OCI-LY7 (cell line): ENCODE data around the gene ADCY7. TPM values are rescaled to one million over a fixed set of nuclear protein-coding genes. Genes with fewer than 3 reads are reported as not detected.

Experiments
- BruUV-seq: library from RNA; stranded (reverse); fragments of 400-500 nt; replicated peaks from 2 replicates; lab custom pipeline; 2021; lab: Mats Ljungman, UMichigan
- CTCF ChIA-PET: fragments of 300-600 bp; sonication (Branson Sonifier 250); formaldehyde crosslinking; loops from one replicate; lab custom pipeline; 2022; ENCODE audit warnings: antibody characterized with exemption; ENCODE audit not compliant: unreplicated experiment; lab: Charles Lee
- POLR2A ChIA-PET: fragments of 300-600 bp; sonication (Branson Sonifier 250); formaldehyde crosslinking; loops from one replicate; lab custom pipeline; 2022; ENCODE audit warnings: antibody characterized with exemption; lab: Charles Lee
- DNase-seq: peaks from one replicate; pipeline ENCODE4 v3.0.0-alpha.2; 2015; ENCODE audit warnings: low spot score
- H2AFZ ChIP-seq: fragments of 200-600 bp; sonication (generic), shearing (Covaris generic); 2 replicates; pipeline ENCODE4 v1.6.1; 2014; ENCODE audit warnings: mild to moderate bottlenecking, antibody characterized with exemption, low read length, moderate library complexity
- H3K27ac ChIP-seq: fragments of 200-600 bp; sonication (generic); 2 replicates; pipeline ENCODE4 v1.5.1; 2014; ENCODE audit warnings: mixed run types, low read depth, mild to moderate bottlenecking, moderate library complexity, low read length, inconsistent platforms; ENCODE audit not compliant: poor library complexity, severe bottlenecking
- H3K36me3 ChIP-seq: fragments of 200-600 bp; sonication (generic); 2 replicates; pipeline ENCODE4 v1.6.1; 2014; ENCODE audit warnings: mild to moderate bottlenecking, antibody characterized with exemption, low read length, moderate library complexity, mixed read lengths; ENCODE audit not compliant: insufficient read depth
- H3K4me1 ChIP-seq: fragments of 200-600 bp; sonication (generic); 2 replicates; pipeline ENCODE4 v1.5.1; 2014; ENCODE audit warnings: mild to moderate bottlenecking, low read length; ENCODE audit not compliant: insufficient read depth, poor library complexity, severe bottlenecking
- H3K4me2 ChIP-seq: fragments of 200-600 bp; sonication (generic); 2 replicates; pipeline ENCODE4 v1.6.1; 2014; ENCODE audit warnings: mild to moderate bottlenecking, low read length
- H3K4me3 ChIP-seq: fragments of 200-600 bp; sonication (generic); 2 replicates; pipeline ENCODE4 v1.5.1; 2014; ENCODE audit warnings: mild to moderate bottlenecking, low read depth, low read length; ENCODE audit not compliant: poor library complexity, severe bottlenecking
- H3K79me2 ChIP-seq: fragments of 200-600 bp; sonication (generic); 2 replicates; pipeline ENCODE4 v1.6.1; 2016; ENCODE audit warnings: low read depth, mild to moderate bottlenecking, low read length, moderate library complexity, mixed read lengths; ENCODE audit not compliant: insufficient read depth
- H3K9me2 ChIP-seq: fragments of 200-600 bp; sonication (generic); 2 replicates; pipeline ENCODE4 v1.6.1; 2016; ENCODE audit warnings: mild to moderate bottlenecking, low read length, mixed read lengths; ENCODE audit not compliant: insufficient read depth
- H3K9me3 ChIP-seq: fragments of 200-600 bp; sonication (generic); 2 replicates; pipeline ENCODE4 v1.6.1; 2014; ENCODE audit warnings: mild to moderate bottlenecking, mixed run types, low read length, mixed read lengths
- H4K20me1 ChIP-seq: fragments of 200-600 bp; sonication (generic); 2 replicates; pipeline ENCODE4 v1.6.1; 2014; ENCODE audit warnings: mild to moderate bottlenecking, antibody characterized with exemption, low read length, moderate library complexity, mixed read lengths; ENCODE audit not compliant: insufficient read depth
- EZH2phosphoT487 ChIP-seq: fragments of 200-600 bp; sonication (generic); IDR thresholded peaks from 2 replicates; pipeline ENCODE4 v1.6.1; 2018; ENCODE audit warnings: low read depth, borderline replicate concordance, mild to moderate bottlenecking, mixed run types, antibody characterized with exemption, low read length, moderate library complexity, mixed read lengths
- intact Hi-C: fragments of 100-400 bp; cut with micrococcal nuclease; formaldehyde crosslinking; loops from one replicate; pipeline ENCODE4 v1.10.0; 2022; ENCODE audit not compliant: unreplicated experiment
- total RNA-seq, 2 experiments: library from RNA; depleted of rRNA in 1 of 2; stranded (reverse); fragments of >200 nt in 1 of 2; shearing (Covaris generic) in 1 of 2; gene quantifications; 2 replicates each; pipeline ENCODE4 v1.2.3, GENCODE V29; 2014 to 2022
- TF ChIP-seq, protein P1 (sequence below): fragments of 200-600 bp; sonication (generic); conservative IDR thresholded peaks from 2 replicates; pipeline ENCODE4 v1.5.1; 2014; ENCODE audit warnings: mild to moderate bottlenecking, antibody characterized with exemption, low read length, moderate library complexity, mixed read lengths

Gene ADCY7
- total RNA-seq, 2 experiments from 2014 or later, result 49.9 to 77.7 TPM

DNA sequence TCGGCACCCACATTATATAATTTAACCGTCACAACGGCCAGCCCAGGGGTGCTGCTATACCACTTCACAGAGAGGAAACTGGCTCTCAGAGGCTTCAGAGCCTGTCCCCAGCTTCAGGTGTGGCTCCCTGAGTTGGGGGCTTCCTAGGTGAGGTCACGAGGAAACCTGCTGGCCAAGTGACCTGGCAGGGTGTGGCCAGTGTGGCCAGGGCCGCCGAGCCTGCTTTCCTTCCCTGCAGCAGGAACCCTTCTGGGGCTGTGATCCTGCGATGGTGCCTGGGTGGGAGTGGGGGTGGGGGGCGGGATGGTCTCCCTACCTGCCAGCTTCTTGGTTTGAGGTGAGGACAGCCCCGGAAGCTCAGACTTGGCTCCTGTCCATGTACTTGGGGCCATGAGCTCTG lies 39.9 kb downstream of the ADCY7 start:
- Histone ChIP-seq H4K20me1 (no peaks in the 10 kb centered on the region), H2AFZ (no peak overlapping the region), H3K27ac (no peak overlapping the region), H3K9me3 (no peaks in the 10 kb centered on the region), H3K4me1 (no peaks in the 10 kb centered on the region), H3K9me2 (no peaks in the 10 kb centered on the region), H3K36me3 (peaks cover 8% of the 10 kb centered on the region; the same call in 1 of the 2 replicates), H3K4me2 (no peak overlapping the region), H3K4me3 (no peak overlapping the region), H3K79me2 (no peaks in the 10 kb centered on the region)
- intact Hi-C loops, result no loop called here
- no peak for DNase-seq
- CTCF ChIA-PET, result no interaction called here
- no TSS peak for BruUV-seq
- POLR2A ChIA-PET, result no interaction called here
- TF ChIP-seq, protein P1, sequence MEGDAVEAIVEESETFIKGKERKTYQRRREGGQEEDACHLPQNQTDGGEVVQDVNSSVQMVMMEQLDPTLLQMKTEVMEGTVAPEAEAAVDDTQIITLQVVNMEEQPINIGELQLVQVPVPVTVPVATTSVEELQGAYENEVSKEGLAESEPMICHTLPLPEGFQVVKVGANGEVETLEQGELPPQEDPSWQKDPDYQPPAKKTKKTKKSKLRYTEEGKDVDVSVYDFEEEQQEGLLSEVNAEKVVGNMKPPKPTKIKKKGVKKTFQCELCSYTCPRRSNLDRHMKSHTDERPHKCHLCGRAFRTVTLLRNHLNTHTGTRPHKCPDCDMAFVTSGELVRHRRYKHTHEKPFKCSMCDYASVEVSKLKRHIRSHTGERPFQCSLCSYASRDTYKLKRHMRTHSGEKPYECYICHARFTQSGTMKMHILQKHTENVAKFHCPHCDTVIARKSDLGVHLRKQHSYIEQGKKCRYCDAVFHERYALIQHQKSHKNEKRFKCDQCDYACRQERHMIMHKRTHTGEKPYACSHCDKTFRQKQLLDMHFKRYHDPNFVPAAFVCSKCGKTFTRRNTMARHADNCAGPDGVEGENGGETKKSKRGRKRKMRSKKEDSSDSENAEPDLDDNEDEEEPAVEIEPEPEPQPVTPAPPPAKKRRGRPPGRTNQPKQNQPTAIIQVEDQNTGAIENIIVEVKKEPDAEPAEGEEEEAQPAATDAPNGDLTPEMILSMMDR, result no peak
- no peak for TF ChIP-seq EZH2phosphoT487

DNA sequence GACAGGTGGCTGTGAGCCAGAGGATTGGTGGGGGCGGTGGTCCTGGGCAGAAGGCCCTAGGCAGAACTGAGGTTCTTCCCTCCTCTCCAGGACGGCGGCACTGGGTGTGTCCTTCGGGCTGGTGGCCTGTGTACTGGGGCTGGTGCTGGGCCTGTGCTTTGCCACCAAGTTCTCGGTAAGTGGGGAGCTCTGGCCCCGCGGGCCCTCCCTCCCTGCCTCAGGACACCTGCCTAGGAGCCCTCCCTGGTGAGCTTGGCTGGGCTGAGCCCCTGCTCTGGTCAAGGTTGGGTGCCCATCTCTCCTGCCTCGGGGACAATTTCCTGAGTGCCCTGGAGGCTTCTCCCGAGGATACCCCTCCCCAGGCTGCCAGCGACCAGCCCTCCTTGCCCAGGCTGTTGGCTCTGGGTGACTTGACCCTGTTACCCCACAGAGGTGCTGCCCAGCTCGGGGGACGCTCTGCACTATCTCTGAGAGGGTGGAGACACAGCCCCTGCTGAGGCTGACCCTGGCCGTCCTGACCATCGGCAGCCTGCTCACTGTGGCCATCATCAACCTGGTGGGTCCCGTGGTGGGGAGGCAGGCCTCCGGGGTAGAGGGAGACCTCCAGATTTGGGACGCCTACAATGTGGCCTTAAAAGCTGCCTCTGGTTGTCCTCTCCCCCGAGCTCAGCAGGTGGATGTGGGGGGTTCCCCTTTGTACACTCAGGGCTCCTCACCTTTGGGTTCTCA lies 42.0 kb downstream of the ADCY7 start:
- H3K4me2 ChIP-seq, result no peak overlapping the region
- no peaks in the 10 kb centered on the region for H3K4me1 ChIP-seq
- no peaks in the 10 kb centered on the region for H3K9me3 ChIP-seq
- no peak overlapping the region for H2AFZ ChIP-seq
- no peak for TF ChIP-seq EZH2phosphoT487
- TF ChIP-seq, protein P1, result no peak
- H3K27ac ChIP-seq, result no peak overlapping the region
- no peak for DNase-seq
- H3K4me3 ChIP-seq, result no peak overlapping the region
- no TSS peak for BruUV-seq
- intact Hi-C loops, result no loop called here
- ChIA-PET CTCF (no interaction called here), POLR2A (no interaction called here)
- H3K36me3 ChIP-seq, result peaks cover 20% of the 10 kb centered on the region
- no peaks in the 10 kb centered on the region for H3K9me2 ChIP-seq
- H3K79me2 ChIP-seq, result no peaks in the 10 kb centered on the region
- no peaks in the 10 kb centered on the region; the same call in 1 of the 2 replicates for H4K20me1 ChIP-seq

DNA sequence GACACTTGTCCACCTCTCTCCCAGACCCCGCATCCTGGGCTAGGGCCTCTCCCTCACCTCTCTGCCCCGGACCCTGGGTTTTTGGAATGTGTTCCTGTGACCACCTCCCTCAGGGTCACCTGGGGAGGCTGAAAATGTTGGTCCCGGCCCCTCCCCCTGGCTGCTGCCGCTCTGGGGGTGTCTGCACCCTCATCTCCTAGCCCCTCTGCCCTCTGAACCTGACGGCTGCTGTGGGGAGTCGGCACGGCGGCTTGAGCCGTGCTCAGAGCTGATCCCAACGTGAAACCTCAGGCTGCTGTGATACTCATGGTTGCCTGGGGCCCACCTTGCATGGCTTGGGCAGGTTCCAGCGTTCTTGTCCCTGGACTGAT lies 42.8 kb downstream of the ADCY7 start:
- Histone ChIP-seq H3K9me3 (no peaks in the 10 kb centered on the region), H3K27ac (no peak overlapping the region), H3K79me2 (no peaks in the 10 kb centered on the region), H3K4me1 (no peaks in the 10 kb centered on the region), H3K4me2 (no peak overlapping the region), H3K9me2 (no peaks in the 10 kb centered on the region), H4K20me1 (no peaks in the 10 kb centered on the region; the same call in 1 of the 2 replicates), H3K4me3 (no peak overlapping the region), H3K36me3 (peaks cover 27% of the 10 kb centered on the region), H2AFZ (no peak overlapping the region)
- BruUV-seq, result no TSS peak
- no peak for TF ChIP-seq EZH2phosphoT487
- TF ChIP-seq, protein P1, result no peak
- intact Hi-C loops, result no loop called here
- no peak for DNase-seq
- CTCF ChIA-PET, result no interaction called here
- POLR2A ChIA-PET, result interaction anchor here (0.6 kb wide), 1 partner anchor 314 kb away, joined by 3 read pairs; no protein-coding TSS in a partner anchor
